GM06990 (cell line): ENCODE data around the gene HIVEP2.

Source experiments
- DNase-seq: peaks from one replicate; pipeline ENCODE4 v3.0.0-alpha.2; 2011; ENCODE audit not compliant: insufficient read length; ENCODE audit errors: extremely low read depth
- H3K27me3 ChIP-seq: replicated peaks from 2 replicates; pipeline ENCODE4 v1.6.0; 2011; ENCODE audit warnings: low read length; ENCODE audit not compliant: control insufficient read depth, insufficient read depth
- H3K36me3 ChIP-seq: 2 replicates; pipeline ENCODE4 v1.5.1; 2011; ENCODE audit warnings: low read length; ENCODE audit not compliant: control insufficient read depth, insufficient read depth
- H3K4me3 ChIP-seq: replicated peaks from 2 replicates; pipeline ENCODE4 v1.5.1; 2011; ENCODE audit warnings: low read depth, mild to moderate bottlenecking, control low read depth, low read length
- CTCF ChIP-seq: IDR thresholded peaks from 2 replicates; pipeline ENCODE4 v1.5.1; 2011; ENCODE audit warnings: low read length, control low read depth, mild to moderate bottlenecking, inconsistent platforms; ENCODE audit not compliant: insufficient read depth, poor library complexity, severe bottlenecking

The HIVEP2 gene

GRCh38 chr6:142945446-142946180, 637 bp upstream of the HIVEP2 start:
- Histone ChIP-seq H3K36me3 (no peaks in the 10 kb centered on the region), H3K4me3 (peak overlapping the region; percentile 74), H3K27me3 (no peaks in the 10 kb centered on the region)
- peak; percentile 84 for DNase-seq
- TF ChIP-seq CTCF: no peak

- no peak for TF ChIP-seq CTCF
- DNase-seq: peak; percentile 86
Measured at GRCh38 chr6:142944124-142945048, 590 bp downstream of the HIVEP2 start.

GRCh38 chr6:142943711-142944123, 1.3 kb downstream of the HIVEP2 start:
- DNase-seq: peak; percentile 69
- H3K4me3 ChIP-seq: peak overlapping the region; percentile 74
- TF ChIP-seq CTCF: no peak
- H3K27me3 ChIP-seq: no peaks in the 10 kb centered on the region
- H3K36me3 ChIP-seq: no peaks in the 10 kb centered on the region

More at GRCh38 chr6:142944124-142945048, 590 bp downstream of the HIVEP2 start:
- Histone ChIP-seq H3K4me3 (peak overlapping the region; percentile 74), H3K36me3 (no peaks in the 10 kb centered on the region), H3K27me3 (no peaks in the 10 kb centered on the region)

- no peak for DNase-seq
- TF ChIP-seq CTCF: peak; percentile 38
- no peaks in the 10 kb centered on the region for H3K27me3 ChIP-seq
- H3K4me3 ChIP-seq: peak overlapping the region; percentile 74
- H3K36me3 ChIP-seq: no peaks in the 10 kb centered on the region
Measured at GRCh38 chr6:142942805-142943227, 2.2 kb downstream of the HIVEP2 start.

- H3K27me3 ChIP-seq: no peaks in the 10 kb centered on the region
- no peak for DNase-seq
- H3K36me3 ChIP-seq: no peaks in the 10 kb centered on the region
- TF ChIP-seq CTCF: no peak
- no peak overlapping the region; the same call in none of the 2 replicates for H3K4me3 ChIP-seq
Measured at GRCh38 chr6:142942238-142942637, 2.7 kb downstream of the HIVEP2 start.
